ENCODE results near the gene CPN2.

Gene CPN2

GRCh38 chr3:194329583-194329965 lies 21.6 kb downstream of the CPN2 start:
- DNase-seq (ENCODE audit: extremely low read depth in 1 of 2, low read depth in 1 of 2): no peak

DNA sequence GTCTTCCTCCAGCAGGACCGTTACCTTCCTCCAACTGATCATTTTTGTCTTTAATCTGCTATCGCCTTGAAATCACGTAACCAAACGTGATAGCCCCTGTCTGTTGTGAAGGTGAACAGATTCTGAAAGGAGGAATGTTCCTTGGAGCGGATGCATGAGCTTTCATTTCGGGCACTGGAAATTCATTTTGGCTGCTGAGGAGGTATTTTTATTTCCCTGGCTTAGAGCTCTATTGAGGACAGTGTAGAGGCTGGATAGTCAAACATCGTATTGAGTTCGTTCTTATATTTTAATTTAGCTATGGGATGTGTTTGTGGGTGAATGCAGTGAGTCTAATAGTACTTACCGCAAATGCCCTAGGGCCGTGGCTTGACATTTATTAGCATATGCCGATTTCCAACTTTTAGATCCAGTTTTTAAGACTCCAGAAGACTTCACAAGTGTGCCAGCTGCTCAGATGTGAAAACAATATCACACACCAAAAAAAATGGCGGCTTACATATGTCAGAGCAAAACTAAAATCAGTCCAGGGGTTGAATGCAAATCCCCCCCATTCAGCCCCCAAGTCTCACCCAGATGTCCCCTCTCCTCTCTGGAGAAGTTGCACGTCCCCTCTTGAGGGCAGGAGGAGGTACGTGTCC lies 22.1 kb downstream of the CPN2 start:
- no peak for DNase-seq (ENCODE audit: extremely low read depth in 1 of 2, low read depth in 1 of 2)

GRCh38 chr3:194328053-194328657 lies 23.0 kb downstream of the CPN2 start:
- no peak for DNase-seq (ENCODE audit: extremely low read depth in 1 of 2, low read depth in 1 of 2)

DNA sequence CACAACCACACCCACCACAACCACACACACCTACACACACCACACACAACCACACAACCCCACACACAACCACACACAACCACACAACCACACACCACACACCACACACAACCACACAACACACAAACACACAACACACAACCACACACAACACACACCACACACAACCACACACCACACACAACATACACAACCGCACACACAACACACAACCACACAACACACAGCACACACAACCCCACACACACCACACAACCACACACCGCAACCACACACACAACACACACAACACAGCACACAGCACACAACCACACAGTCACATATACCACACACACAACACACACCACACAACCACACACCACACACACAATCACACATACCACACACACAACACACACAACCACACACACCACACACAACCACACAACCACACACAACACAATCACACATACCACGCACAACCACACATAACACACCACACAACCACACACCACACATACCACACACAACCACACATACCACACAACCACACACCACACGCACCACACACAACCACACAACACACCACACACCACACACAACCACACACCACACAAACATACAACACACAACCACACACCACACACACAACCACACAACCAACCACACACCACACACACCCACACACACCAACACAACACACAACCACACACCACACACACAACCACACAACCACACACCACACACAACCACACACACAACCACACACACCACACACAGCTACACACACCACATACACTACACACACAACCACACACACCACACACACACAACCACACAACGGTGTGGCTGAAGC lies 23.7 kb downstream of the CPN2 start:
- no peak for DNase-seq (ENCODE audit: extremely low read depth in 1 of 2, low read depth in 1 of 2)

GRCh38 chr3:194326968-194327217 lies 24.2 kb downstream of the CPN2 start:
- no peak for DNase-seq (ENCODE audit: extremely low read depth in 1 of 2, low read depth in 1 of 2)

DNA sequence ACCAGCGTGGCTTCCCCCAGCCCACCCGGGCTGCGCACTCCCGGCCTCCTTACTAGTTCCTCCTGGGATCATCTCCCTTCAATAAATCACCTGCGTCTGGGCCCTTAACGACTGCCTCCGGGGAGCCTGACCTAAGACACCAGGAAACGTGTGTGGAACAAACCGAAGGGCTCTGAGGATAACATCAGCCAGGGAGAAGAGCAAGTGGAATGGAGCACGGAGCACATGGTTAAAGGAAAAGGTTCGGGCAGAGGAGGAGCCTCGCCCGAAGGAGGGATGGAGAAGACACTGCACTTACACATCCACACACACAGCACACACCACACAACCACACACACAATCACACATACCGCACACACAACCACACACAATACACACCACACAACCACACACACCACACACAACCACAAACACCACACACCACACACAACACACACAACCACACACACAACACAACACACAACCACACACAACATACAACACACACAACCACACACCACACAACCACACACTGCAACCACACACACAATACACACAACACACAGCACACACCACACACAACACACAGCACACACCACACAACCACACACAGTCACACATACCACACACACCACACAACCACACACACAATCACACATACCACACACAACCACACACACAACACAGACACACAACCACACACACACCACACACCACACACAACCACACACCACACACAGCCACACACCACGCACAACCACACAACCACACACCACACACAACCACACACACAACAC lies 24.7 kb downstream of the CPN2 start:
- DNase-seq (ENCODE audit: extremely low read depth in 1 of 2, low read depth in 1 of 2): no peak

- no peak for DNase-seq (ENCODE audit: extremely low read depth in 1 of 2, low read depth in 1 of 2)
Observed at GRCh38 chr3:194325424-194326153, 25.5 kb downstream of the CPN2 start.

- DNase-seq (ENCODE audit: extremely low read depth in 1 of 2, low read depth in 1 of 2): no peak
Observed at GRCh38 chr3:194324823-194325327, 26.3 kb downstream of the CPN2 start.

- no peak for DNase-seq (ENCODE audit: extremely low read depth in 1 of 2, low read depth in 1 of 2)
Observed at GRCh38 chr3:194323785-194324735, 27.1 kb downstream of the CPN2 start.

DNA sequence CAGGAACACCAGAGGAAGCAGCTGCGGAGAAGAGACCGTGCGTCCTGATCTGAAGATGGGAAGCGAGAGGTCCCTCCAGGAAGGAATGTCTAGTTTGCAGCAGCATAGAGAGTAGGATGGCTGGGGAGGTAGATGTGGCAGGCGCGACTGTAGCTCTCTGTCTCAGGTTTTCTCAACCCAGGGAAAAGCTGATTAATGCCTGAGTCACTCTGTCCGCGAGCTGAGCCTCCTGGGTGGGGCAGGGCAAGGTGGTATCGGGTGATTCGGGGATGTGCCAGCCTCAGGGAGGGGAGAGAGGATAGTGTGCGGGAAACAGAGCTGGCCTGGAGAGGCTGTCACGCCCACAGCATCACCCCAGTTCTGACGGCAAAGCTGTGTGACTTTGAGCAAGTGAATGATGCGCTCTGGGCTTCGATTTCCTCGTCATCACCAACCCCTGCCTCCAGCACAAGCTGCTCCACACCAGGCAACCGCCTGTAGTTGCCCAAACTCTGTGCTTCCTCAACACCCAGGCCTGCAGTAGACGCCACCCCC lies 28.4 kb downstream of the CPN2 start:
- DNase-seq (ENCODE audit: extremely low read depth in 1 of 2, low read depth in 1 of 2): peak in 1 of 2 donors; percentile 49

GRCh38 chr3:194321693-194322640 lies 29.2 kb downstream of the CPN2 start:
- DNase-seq (ENCODE audit: extremely low read depth in 1 of 2, low read depth in 1 of 2): no peak

GRCh38 chr3:194320744-194321243 lies 30.3 kb downstream of the CPN2 start:
- DNase-seq (ENCODE audit: extremely low read depth in 1 of 2, low read depth in 1 of 2): no peak

DNA sequence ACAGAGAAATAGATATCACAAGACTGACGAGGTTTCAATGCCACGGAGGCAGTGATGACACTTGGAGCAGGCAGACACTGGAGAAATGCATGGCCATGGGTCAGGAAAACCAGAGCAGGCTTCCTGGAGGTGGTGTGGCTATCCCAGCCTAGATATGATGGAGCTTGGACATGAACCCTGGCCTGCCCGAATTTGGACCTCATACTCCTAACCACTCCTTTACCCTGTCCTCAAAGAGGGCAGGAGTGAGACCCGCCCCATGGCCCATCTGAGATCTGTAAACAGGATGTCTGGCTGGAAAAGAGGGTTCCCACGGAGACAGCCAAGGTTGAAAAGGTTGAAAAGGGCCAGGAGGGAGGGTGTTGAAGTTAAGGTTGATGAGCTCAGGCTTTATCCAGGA lies 31.0 kb downstream of the CPN2 start:
- DNase-seq (ENCODE audit: extremely low read depth in 1 of 2, low read depth in 1 of 2): no peak

DNA sequence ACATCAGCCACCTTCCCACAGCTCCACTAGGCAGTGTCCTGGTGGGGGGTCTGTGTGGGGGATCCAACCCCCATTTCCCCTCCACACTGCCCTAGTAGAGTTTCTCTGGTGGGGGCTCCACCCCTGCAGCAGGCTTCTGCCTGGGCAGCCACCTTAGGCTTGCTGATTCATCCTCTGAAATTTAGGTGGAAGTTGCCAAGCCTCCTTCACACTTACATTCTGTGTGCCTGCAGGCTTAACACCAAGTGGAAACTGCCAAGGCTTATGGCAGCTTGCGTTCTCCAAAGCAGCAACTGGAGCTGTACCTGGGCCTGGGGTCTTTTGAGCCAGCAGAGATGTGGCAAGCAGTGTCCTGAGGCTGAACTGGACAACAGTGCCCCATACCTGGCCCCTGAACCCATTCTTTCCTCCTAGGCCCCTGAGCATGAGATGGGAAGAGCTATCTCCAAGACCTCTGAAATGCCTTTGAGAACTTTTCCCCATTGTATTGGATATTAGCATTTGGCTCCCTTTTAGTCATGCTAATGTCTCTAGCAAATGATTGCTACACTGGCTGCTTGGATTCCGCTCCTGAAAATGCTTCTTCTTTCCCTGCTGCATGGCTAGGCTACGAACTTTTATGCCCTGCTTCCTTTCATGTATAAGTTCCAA lies 32.5 kb downstream of the CPN2 start:
- no peak for DNase-seq (ENCODE audit: extremely low read depth in 1 of 2, low read depth in 1 of 2)

DNA sequence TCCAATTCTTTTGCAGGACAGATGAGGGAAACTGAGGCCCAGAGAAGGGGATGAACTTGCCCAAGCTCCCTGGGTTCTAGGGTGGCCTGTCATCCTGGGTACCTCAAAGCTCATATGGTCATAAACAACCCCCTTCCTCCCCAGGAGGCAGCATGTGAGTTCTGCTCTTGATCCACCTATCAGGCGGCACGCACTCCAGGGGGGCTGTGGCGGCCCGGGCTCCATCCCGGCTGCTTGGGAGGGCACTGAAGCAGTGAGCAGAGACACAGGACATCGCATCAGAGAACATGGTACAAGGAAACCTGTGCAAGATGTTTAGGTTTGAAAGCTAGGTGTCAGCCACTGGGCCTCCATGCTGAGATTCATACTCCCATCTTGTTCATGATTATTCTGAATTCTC lies 34.2 kb downstream of the CPN2 start:
- DNase-seq (ENCODE audit: extremely low read depth in 1 of 2, low read depth in 1 of 2): no peak

GRCh38 chr3:194315965-194316361 lies 35.2 kb downstream of the CPN2 start:
- DNase-seq (ENCODE audit: extremely low read depth in 1 of 2, low read depth in 1 of 2): no peak
